ENCODE results near the gene LMOD1.

Gene LMOD1

DNA sequence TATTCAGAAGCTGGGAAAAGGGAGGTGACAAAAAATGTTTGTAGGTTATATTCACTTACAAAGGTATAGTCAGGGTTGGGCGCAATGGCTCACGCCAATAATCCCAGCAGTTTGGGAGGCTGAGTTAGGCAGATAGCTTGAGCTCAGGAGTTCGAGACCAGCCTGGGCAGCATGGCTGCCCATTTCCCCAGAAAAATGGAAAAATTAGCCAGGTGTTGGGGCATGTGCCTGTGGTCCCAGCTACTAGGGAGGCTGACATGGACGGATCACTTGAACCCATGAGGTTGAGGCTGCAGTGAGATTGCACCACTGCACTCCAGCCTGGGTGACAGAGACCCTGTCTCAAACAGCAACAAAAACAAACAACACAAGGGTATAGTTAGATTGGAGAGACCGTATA lies 12.0 kb upstream of the LMOD1 start:
- TF ChIP-seq CTCF (conservative IDR thresholded peaks at IDR 0.05; ENCODE audit: low read length) = no peak
- no peak for DNase-seq (ENCODE audit: low read depth)
- no peak overlapping the region for H3K4me3 ChIP-seq (ENCODE audit: low read length)

- peak overlapping the region; percentile 98 for H3K4me3 ChIP-seq (ENCODE audit: low read length)
- no peak for TF ChIP-seq CTCF (conservative IDR thresholded peaks at IDR 0.05; ENCODE audit: low read length)
- DNase-seq (ENCODE audit: low read depth) = no peak
Measured at GRCh38 chr1:201955729-201956143, 9.4 kb upstream of the LMOD1 start.

GRCh38 chr1:201955009-201955728 lies 8.8 kb upstream of the LMOD1 start, which contains the start of gene TIMM17A:
TSS of gene TIMM17A (plus strand) at chr1:201955503. CDS start at chr1:201955527, 24 bp downstream.
- TF ChIP-seq CTCF (conservative IDR thresholded peaks at IDR 0.05; ENCODE audit: low read length) = no peak
- peak within 1 kb of the TSS; percentile 98 for H3K4me3 ChIP-seq (ENCODE audit: low read length)
- peak; percentile 98 for DNase-seq (ENCODE audit: low read depth)

DNA sequence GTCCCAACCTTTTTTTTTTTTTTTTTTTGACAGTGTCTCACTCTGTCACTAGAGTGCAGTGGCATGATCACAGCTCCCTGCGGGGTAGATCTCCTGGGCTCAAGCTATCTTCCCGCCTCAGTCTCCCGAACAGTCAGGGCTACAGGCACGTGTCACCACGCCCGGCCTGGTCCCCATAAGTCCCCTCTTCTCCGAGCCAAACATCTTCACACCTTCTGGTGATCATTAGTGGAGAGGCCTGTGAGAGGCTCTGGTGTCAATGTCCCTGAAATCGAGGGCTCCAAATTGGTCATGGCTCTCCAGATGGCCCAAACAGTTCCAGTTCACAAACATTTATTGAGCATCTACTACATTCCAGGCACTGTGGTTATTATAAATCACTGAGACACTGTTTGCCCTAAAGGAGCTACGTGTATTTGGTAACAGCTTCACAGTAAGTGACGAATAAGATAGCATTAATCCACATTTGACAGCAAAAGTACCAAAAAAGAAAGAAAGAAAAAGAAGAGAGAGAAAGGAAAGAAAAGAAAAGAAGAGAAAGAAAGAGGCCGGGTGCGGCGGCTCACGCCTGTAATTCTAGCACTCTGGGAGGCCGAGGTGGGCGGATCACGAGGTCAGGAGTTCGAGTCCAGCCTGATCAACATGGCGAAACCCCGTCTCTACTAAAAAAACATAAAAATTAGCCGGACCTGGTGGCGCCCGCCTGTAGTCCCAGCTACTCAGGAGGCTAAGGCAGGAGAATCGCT lies 8.1 kb upstream of the LMOD1 start:
- peak overlapping the region; percentile 98 for H3K4me3 ChIP-seq (ENCODE audit: low read length)
- TF ChIP-seq CTCF (conservative IDR thresholded peaks at IDR 0.05; ENCODE audit: low read length) = no peak
- no peak for DNase-seq (ENCODE audit: low read depth)

- TF ChIP-seq CTCF (conservative IDR thresholded peaks at IDR 0.05; ENCODE audit: low read length) = no peak
- H3K4me3 ChIP-seq (ENCODE audit: low read length) = no peak overlapping the region
- DNase-seq (ENCODE audit: low read depth) = peak; percentile 48
Measured at GRCh38 chr1:201949491-201949890, 3.1 kb upstream of the LMOD1 start.

DNA sequence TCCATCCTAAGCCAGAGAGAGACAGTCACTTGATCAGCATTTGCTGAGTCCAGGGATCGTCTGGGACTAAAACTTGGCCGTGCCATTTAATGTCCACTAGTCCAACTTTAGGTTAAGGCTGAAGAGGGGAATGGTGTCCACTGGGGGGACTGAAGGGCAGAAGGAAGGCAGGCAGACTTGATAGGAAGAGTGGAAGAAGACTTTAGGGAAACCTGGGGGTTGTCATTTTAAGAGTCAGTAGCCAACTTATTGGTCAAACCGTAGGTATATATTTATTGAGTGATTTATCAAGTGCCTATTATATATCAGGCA lies 1.3 kb upstream of the LMOD1 start:
- H3K4me3 ChIP-seq (ENCODE audit: low read length) = no peak overlapping the region; the same call in 1 of the 2 replicates
- TF ChIP-seq CTCF (conservative IDR thresholded peaks at IDR 0.05; ENCODE audit: low read length) = no peak
- DNase-seq (ENCODE audit: low read depth) = no peak

DNA sequence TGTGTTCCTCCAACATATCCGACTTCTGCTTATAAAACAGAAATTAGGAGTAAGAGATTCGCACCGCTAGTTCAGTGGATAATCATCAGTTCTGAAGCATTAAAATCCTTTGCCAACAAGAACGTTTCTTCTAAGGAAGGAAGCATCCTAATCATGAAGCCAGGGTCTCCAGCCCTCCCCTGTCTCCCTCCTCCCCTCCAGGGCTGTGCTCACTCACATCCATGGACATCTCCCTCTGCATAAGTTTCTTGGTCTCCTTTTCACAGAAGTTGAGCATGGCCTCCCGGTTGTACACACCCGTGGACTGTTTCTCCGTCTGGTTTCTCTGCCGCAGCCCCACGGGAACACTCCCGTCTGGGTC lies 505 bp downstream of the LMOD1 start:
- H3K4me3 ChIP-seq (ENCODE audit: low read length) = peak overlapping the region; percentile 89
- TF ChIP-seq CTCF (conservative IDR thresholded peaks at IDR 0.05; ENCODE audit: low read length) = no peak
- DNase-seq (ENCODE audit: low read depth) = no peak
